HFF-Myc (cell line): Measurements from ENCODE around the gene AFF3.

Experiments
- DNase-seq: peaks from one replicate; pipeline ENCODE4 v3.0.0-alpha.2; 2011; ENCODE audit warnings: low read depth; ENCODE audit errors: extremely low read depth
- H3K4me3 ChIP-seq: replicated peaks from 2 replicates; pipeline ENCODE4 v1.5.1; 2011; ENCODE audit warnings: low read depth, mild to moderate bottlenecking, control low read depth, low read length
- TF ChIP-seq, protein P1 (sequence below): IDR thresholded peaks from 2 replicates; pipeline ENCODE4 v1.5.1; 2012; ENCODE audit warnings: mild to moderate bottlenecking, low read depth, low read length, control low read depth; ENCODE audit errors: missing control alignments

AFF3 gene

DNA sequence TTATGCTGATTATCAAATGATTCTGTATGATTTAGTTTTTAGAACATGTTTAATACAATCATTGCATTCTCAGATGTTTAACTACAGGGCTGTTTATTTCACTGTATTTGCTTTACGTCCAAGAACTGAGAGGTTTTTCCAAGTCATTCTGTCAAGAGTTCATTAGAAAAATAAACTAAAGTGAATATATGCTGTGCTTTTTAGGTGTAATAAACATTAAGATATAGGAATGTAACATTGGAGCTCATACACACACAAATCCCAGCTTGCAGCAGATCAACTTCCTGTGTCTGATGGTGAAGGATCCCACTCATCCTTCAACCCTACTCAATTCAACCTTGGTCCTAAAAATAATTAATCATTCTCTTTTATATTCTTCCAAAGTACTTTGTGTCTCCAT, 285.0 kb downstream of the AFF3 start:
- TF ChIP-seq, protein P1, sequence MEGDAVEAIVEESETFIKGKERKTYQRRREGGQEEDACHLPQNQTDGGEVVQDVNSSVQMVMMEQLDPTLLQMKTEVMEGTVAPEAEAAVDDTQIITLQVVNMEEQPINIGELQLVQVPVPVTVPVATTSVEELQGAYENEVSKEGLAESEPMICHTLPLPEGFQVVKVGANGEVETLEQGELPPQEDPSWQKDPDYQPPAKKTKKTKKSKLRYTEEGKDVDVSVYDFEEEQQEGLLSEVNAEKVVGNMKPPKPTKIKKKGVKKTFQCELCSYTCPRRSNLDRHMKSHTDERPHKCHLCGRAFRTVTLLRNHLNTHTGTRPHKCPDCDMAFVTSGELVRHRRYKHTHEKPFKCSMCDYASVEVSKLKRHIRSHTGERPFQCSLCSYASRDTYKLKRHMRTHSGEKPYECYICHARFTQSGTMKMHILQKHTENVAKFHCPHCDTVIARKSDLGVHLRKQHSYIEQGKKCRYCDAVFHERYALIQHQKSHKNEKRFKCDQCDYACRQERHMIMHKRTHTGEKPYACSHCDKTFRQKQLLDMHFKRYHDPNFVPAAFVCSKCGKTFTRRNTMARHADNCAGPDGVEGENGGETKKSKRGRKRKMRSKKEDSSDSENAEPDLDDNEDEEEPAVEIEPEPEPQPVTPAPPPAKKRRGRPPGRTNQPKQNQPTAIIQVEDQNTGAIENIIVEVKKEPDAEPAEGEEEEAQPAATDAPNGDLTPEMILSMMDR: no peak
- no peak for DNase-seq
- no peak overlapping the region for H3K4me3 ChIP-seq

DNA sequence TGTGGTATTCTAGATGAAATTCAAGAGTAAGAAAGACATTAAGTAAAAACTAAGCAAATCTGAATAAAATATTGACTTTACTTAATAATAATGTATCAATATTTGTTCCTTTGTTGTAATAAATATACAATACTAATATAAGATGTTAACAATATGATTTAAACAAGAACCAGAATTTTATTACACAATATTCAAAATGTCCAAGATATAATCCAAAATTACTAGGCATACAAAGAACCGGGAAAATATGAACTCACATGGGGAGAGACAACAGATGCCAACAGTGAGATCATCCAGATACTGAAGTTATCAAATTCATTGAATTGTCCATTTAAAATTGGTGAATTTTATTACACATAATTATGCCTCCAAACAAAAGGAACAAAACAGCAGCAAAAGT, 286.3 kb downstream of the AFF3 start:
- H3K4me3 ChIP-seq: no peak overlapping the region
- no peak for DNase-seq
- TF ChIP-seq, protein P1: no peak

DNA sequence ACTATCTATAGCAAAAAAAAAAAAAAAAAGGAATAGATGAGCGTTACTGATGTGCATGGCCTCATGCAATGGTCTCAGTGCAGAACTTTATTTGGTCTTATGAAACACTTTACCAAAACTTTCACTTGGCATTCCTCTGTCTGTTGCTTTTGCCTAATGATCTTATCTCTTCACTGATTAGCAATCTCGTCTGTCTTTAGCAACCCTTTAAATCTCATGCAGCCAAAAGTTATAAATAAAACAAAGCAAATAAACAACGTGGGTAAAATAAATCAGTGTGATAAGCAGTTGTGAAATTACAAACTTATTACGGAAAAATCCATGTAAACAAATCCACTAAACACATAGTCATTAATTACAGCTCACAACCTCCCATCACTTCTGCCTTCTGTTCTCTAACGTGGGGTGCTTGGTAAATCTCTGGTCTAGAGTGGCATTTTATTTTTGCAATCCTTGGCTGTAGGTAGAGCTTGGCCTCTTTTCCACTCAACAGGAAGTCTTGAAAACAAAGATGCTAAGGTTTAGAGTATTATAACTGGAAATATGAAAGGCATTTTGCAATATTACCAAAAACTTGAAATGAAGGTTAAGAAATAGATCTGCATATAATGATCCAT, 288.0 kb downstream of the AFF3 start:
- DNase-seq: no peak
- H3K4me3 ChIP-seq: no peak overlapping the region
- TF ChIP-seq, protein P1: no peak

DNA sequence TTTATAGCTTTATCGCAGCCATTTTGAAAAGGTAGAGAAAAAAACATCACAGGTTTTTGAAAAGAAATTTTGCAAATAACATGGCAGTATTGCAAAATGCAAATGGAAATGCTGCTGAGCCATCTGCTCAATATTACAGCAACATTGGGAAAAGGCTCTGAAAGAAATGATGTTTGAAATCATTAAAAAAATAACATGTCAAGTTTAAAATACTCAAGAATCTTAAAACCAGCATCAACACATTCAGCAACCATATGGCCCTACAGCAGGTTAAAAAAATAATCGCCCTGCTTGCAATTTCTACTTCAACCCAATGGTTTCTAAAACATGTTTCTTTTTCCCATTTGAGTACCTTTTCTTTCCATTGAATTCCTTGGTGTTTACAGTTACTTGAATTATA, 289.4 kb downstream of the AFF3 start:
- DNase-seq: no peak
- H3K4me3 ChIP-seq: no peak overlapping the region
- TF ChIP-seq, protein P1: no peak

DNA sequence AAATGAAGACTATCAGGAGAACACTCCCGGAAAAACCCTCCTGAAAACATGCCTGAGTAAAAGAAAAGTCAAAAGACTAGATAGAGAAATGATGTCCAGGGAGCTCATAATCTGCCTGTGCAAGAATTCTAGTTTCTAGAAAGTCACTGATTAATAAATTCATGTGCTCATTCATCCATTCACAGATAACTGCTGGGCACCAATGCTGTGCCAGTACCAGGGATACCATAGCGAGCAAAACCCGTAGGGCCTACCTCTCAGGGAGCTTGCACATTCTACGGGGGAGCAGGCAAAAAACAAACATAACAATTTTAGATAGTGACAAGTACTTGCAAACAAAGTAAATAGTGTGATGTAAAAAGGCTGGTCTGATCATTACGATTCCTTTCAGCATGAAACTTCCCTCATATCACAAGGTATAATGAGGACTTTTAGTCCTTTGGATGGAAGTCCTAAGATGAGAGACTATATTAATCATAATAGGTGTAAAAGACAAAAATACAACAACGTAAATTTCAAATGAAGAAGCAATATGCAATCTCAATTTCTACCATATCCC, 289.9 kb downstream of the AFF3 start:
- no peak for DNase-seq
- TF ChIP-seq, protein P1: no peak

DNA sequence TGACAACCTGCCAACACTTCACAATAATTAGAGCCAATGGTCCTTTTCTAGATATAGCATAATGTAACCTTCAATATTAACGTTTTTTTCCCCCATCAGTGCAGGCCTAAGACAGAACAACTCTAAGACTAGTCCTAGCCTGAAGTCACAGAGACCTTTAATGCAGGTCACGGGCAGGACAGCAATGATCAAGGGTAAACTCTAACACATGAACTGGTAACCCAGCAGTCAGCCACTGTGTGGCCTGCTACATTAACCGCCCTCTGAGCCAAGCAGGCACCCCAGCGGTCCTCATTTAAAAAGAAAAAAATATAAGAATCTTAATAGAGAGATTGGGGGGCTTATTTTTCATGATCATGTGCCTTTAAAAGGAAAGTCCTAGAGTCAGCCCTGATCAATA, 290.6 kb downstream of the AFF3 start:
- DNase-seq: no peak
- TF ChIP-seq, protein P1: no peak
- no peak overlapping the region for H3K4me3 ChIP-seq

More for the DNA sequence above, 289.9 kb downstream of the AFF3 start:
- H3K4me3 ChIP-seq: no peak overlapping the region

DNA sequence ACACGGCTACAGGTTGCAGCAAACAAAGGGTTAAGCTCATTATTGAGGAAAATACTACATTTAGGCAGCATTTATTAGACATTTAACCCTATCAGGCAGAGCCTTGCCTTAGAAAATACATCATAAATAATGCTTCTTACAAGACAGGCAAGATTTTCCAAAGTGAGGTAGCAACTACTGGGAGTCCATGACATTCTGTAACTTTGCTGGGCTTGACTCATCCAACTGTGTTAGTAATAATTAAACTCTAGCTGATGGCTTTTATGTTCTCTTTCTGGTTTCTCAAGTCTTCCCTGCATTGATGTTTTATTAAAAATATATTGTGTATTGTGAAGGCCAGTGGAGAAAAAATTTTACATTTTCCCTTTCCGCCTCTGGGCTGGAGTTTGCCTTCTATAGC, 291.3 kb downstream of the AFF3 start:
- no peak for DNase-seq
- H3K4me3 ChIP-seq: no peak overlapping the region
- TF ChIP-seq, protein P1: no peak
